Amygdala (tissue), 56 donors: Measurements from ENCODE around the gene NR2C2.

Experiments
- DNase-seq, 56 donors: peaks; one replicate each; lab custom pipeline; 2025; lab: John Stamatoyannopoulos, UW

The NR2C2 gene

GRCh38 chr3:15094187-15094875, 146.9 kb downstream of the NR2C2 start:
- DNase-seq: no peak

GRCh38 chr3:15096046-15096445, 148.7 kb downstream of the NR2C2 start:
- DNase-seq: peak in 5 of 56 donors; percentile 4 to 19 (median 16)

- DNase-seq: no peak
Observed at GRCh38 chr3:15097891-15098290, 150.5 kb downstream of the NR2C2 start.
